Activated CD4-positive, alpha-beta T cell treated with anti-CD3 and anti-CD28 coated beads for 4 hours (primary cell): ENCODE measurements around the gene RBM6.

Source experiments
- DNase-seq, 2 donors: peaks; one replicate each; pipeline ENCODE4 v3.0.0-alpha.2; 2020

RBM6 gene

DNA sequence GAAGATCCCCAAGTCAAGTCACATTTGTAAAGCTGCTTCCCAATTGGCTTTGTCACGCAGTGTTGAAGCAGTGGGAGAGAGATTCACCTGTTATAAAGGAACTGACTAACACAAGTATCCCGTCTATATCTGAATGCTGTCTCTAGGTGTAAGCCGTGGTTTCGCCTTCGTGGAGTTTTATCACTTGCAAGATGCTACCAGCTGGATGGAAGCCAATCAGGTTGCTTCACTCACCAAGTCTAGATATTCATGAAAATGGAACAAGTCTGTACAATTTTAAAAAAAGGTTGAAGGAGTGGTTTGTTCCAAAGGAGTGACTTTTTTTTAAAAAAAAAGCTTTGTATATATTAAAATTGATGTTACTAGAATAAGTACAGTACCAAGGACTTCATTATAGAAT is 160.4 kb downstream of the RBM6 start:
- DNase-seq = no peak

DNA sequence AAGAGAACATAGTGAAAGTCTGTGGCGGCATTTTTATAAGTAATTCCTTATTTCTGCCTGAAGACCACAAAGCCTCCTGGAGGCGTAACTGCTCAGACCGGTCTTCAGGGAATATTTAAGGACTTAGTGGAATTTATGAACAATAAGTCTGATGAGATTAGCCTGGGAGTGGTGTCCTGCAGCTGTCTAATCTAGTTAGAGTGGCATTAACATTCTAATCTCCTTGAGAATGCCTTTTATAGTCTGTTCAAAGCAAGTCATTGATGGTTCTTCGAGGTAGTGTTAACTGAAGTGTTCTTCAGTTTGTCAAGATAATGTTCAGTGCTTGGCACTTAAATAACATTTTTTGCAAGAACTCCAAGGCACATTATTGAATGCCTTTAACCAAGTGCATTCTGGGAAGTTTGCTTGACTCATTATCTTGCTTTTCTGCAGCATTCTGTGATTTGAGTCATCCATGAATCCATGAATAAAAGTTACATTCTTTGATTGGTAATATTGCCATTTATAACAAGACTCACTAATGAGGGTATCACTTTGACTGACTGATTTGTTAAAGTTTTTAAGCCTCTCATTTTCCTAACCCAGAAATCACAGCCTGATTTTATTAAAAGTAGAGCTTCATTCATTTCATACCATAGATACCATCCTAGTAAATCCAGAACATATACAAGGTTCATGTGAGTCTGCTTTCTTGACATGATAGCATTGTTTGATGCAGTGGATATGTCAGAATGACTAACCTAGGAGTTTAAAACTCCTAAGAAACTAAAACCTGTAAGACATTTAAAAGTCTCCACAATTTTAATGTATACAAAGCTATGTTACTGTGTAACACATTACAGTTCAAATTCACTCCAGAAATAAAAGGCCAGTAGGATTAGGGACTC is 161.3 kb downstream of the RBM6 start:
- no peak for DNase-seq

DNA sequence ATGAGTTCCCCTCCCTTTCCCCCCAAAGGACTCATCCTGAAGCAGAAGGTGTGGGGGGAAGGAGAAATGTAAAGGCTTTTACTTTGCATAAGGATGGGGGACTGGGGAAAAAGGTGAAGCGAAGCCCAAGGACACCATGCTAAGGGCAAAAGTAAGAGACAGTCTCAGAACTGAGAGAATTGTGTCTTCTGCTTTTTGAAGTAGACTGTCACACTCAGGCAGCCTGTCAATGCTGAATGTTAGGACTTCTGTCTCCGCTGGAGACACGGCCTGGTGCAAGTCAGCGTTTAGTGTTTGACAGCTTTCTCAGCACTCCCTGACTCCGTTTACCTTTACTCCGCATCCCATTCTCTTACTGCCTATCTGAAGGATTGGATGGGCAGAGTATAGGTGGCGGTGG is 162.6 kb downstream of the RBM6 start:
- DNase-seq = no peak

DNA sequence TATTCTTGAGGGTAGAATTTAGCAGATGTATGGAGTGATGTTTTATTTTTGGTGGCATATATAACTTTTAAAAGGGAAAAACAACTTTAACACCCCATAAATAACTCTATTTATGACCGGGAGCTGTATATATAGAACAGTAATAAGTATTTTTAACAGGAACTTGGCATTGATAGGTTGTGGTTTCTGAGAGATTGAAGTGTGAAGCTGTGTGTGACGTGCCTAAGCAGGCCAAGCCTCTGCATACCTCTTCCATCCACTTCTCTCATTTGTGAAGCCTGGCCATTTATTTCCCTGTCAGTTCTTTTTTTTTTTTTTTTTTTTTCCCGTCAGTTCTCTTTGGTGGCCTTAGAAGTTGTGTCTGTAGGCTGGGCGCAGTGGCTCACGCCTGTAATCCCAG is 171.8 kb downstream of the RBM6 start:
- DNase-seq = no peak

DNA sequence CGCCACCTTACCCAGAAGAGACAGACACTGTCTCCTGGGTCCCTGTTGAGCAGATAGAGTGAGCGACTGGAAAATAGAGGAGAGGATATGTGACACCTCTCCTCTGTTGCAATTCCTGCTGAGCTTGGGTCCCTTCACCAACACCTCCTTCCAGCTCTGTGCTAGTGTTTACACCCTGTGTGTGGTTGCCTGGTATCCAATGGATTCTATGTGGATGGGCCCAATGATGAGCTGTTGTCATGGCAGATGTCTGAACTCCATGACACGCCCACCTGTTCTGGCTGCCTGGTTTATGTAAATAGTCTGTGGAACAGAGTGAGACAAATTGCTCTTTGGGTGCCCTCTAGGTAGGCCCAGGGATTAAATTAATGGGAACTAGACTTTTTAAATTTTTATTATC is 172.5 kb downstream of the RBM6 start:
- DNase-seq = no peak

DNA sequence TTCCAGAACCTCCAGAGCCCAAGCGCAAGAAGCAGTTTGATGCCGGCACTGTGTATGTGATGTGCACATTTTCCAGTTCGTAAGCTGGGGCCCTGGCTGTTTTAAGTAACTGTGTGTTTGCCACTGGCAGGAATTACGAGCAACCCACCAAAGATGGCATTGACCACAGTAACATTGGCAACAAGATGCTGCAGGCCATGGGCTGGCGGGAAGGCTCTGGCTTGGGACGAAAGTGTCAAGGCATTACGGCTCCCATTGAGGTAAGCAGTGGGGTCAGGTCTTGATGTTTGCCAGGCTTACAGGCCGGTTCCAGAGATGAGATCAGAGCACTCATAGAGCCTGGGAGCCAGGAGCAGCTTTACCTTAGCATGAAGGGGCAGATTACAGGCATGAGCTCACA is 177.2 kb downstream of the RBM6 start:
- DNase-seq = no peak

DNA sequence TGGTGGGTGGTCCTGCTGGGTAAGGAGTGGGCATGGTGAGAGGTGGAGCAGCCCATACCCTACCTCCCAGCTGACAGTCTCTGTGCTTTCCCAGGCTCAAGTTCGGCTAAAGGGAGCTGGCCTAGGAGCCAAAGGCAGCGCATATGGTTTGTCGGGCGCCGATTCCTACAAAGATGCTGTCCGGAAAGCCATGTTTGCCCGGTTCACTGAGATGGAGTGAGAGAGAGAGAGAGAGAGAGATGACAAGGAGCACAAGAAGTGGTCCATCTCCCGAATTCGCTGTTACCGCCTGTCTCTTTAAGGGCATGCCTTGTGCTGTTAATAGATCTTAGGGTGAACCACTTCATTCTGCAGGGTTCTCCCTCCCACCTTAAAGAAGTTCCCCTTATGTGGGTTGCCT is 178.3 kb downstream of the RBM6 start:
- no peak for DNase-seq

DNA sequence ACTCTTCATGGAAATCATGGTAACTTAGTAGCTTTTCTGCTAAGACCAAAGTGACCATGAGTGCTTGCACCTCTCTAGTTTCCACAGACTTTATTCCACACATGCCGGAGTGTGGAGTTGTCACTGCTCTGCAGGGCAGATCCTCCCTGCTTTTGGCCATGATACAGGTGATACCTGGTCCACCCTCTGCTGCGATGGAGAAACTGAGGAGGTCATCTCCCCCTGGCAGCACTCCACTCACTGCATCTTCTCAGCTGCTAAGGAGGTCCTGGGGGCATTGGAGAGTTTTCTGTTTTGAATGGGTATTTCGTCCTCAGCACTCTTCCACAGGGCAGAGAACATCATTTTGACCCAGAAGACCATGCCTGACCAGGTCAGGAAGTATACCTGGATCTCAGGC is 179.8 kb downstream of the RBM6 start:
- DNase-seq = no peak

DNA sequence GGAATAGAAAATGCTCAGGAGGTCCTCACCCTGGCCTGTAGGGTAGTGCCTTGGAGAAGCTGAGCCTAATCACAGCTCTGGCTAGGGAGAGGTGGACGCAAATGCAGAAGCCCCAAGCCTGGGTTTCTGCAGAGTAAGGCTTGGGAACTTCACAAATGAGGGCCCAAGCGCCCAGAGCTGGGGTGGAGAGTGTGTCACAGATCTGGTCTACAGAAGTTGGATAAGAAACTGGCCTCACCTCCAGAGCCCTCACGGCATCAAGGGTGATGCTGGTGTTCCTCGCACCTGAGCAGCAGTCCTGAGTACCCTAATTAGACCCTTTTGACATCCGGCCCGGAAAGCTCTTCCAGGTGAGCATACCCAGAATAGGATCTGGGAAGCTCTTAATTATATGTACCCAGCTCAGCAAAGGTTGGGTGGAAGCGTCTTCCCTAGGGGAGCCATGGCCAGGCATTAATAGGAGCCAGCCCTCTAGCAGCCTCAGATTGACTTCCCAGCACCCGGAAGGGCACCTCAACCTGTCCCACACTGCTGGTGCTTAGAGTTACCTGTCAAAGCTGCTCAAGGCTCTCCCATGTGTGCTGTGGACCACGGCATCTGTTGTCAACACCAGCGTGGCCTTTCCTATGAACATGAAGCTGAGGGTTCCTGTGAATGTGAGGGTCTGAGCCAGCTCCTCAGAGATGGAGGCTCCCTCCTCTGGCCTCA is 180.6 kb downstream of the RBM6 start:
- no peak for DNase-seq

DNA sequence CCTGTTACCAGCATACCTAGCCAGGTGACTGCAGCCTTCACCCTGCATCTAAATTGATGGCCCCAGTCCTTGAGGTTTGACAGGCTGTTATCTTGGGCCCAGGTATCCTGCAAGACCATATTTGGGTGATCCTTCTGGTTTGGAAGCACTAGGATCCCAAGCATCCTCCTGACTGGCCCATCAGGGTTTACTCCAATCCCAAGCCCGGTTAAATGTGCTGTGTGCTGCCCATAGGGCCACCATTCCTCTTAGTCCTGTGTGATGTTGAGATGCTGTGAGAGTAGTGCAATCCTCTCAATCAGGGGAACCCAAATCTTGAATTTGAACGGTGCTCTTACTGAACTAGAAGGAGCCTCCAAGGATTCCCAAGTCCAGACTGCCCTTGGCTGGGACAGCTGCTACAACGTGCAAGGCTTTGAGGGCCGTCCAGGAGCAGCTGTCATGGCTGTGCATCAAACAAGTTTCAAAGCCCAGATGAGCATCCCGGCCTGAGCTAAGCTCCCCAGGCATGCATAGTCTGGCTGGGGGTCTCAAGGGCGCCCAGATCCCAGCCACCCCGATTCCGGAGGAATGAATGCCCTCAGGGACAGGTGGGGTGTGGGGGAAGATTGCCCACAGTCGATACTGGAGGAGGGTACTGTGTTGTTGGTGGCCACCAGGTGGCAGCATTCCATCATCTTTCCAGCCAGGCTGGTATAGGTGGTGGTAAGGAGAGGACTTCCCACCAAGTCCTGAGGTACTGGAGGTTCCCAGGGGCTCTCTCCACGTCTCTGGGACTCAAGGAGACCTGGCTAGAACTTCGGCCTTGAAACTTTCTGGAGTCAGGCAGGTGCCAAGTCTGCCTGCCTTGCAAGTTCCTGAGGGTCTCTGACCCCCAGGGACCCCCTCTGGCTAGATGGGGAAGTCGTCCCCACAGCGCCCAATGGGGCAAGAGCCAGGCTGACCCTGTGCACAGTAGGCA is 181.4 kb downstream of the RBM6 start:
- DNase-seq = peak; percentile 62 to 66

DNA sequence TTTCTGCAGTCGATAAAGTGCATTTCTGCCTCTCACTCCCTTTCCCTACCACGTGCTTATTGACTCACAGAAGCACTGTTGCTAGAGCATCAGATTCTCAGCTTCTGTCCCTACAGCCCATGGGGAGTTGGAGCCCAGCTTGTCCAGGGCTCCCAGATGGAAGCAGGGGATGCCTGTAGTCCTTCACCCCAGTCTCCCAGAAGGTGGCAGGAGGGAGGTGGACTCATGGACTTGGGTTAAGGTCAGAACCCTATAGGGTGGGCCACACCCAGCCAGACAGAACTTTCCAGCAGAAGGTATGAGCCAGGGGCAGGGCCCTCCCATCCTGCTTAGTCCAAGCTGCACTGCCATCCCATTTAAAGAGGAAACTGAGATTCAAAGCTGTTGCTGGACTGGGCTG is 182.1 kb downstream of the RBM6 start:
- no peak for DNase-seq

DNA sequence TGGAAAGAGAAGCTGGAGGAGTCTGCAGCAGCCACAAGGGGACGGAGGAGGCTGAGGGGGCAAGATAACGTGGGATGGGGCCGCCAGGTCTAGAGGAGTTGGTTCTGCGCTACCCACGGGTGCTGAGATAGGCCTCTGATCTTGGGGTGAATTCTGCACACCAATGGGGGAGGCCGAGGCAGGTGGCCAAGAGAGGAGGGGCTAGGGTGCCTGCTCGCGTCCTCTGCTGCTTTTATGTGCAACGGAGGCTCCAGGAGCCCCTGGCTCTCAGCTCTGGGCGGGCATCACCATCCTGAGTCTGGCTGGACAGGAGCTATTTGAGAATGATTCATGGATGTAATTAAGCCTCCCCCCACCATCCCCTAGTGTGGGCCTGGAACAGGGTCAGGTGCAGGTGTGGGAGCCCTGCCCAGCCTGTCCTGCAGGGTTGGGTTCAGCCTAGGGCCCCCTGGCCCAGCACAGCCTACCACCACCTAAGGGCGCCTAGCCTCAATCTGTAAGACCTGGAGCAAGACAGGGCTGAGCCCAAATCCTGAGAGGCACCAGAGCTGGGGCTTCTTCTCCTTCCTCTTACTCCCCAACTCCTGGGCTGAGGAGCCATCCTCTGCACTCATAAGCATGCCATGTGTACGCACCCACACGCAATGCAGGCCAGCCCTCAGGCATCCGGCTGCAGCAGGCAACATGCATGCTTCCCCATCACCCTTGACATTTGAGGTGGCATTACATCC is 182.9 kb downstream of the RBM6 start:
- no peak for DNase-seq

DNA sequence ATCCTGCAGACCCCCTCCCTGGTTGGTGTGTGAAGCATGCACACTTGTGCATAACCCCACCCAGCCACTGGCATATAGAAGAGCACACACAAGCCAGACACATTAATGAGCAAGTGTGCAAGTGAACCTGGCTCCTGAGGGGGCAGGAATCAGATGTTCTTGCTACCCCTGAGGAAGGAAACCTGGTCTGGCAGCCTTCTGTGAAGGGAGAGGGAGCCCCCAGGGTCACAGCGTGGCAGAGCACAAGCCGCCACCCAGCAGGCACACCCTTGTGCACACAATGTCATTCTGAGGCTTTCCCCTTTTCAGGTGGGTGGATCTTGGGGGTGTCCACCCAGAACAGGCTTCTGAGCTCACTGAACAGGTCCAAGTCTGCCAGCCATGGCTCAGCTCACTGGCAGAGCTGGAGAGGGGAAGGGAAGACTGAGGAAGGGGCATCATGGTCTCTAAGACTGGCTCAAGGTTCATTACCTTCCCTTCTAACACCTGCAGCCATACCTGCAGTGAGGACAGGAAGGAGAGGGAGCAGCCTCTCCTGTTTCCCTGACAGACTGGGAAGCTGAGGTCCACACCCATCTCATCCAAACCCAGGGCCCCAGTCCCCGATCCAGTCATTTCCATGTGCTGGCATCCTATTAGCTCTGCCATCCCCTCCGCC is 183.6 kb downstream of the RBM6 start:
- no peak for DNase-seq

DNA sequence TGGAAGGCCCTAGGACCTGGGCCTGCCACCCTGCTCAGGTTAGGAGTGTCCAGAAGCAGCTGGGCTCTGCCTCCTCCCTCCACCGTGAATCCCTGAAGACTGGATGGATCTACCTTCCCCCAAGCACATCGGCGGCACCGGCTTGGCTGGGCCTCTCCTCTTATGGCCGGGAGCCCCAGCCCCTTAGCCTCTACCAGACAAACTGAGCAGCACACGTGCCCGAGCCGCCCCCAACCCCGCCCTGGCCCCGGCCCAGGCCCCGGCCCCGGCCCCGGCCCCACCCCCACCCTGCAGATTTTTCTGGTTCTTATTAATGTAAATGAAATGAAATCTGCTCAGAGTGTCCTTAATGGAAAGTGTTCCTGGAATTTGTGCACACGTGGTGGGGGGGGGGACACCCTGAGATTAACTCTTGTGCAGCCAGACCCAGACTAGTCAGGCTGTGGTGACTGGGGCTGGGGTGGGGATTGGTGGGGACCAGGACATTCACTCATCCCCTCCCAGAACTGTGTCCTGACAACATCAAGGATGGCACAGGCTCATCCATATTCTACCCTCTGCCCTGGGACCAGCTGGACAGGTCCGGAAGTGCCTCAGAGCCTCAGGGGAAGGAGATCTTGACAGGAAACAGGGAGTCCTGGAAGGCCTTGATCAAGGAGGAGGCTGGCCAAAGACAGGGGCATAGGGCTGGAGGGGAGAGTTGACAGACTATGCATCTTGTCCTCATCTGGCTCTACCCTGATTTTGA is 184.3 kb downstream of the RBM6 start:
- DNase-seq = no peak

DNA sequence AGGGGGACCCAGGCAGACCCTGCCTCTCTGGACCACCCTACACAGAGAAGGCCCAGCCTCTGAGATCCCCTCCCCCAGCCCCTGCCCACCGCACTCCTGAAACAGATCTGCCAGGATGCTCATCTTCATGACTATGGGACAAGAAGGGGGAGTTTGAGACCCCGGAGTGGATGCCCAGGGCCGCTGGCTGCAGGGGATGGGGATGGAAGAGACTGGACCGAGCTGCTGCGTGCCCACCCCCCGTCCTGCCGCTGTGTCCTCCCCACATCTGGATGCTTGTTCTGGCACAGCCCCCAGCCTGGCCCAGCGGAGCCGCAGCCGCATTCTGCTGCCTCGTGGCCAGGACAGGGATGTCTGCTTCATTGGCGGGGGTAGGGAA is 184.8 kb downstream of the RBM6 start:
- no peak for DNase-seq

DNA sequence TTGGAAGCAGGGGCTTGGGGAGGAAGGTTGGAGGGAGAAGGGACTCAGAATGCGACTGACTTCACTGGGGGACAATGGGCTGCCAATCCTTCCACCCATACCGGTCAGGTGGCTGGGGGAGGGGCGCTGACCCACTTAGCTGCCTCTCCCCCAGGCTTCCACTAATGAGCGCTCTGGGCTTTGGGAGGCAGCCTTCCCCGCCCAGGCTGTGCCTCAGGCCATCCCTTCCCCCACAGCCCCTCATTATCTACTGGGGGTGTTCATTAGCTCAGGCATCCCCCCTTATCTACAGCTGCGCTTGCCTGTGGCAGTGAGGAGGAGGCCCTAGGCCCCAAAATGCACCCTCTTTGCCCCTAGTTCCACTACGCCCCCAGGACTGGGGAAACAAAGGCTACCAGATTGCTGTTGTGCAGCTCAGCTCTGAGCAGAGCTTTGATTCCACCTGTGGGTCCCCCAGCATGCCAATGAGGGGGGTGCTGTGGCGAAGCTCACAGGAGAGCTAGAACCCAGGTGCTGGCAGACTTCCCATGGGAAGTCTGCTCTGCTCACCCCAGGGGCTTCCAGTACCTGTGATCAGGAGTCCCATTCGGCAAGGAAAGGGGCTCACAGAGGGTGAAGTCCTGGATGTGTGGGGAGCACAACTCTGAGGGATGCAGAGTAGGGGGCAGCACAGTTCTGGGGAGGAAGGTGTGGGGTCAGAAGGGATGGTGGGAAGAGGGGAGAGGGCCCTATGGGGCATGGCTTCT is 185.8 kb downstream of the RBM6 start:
- no peak for DNase-seq

DNA sequence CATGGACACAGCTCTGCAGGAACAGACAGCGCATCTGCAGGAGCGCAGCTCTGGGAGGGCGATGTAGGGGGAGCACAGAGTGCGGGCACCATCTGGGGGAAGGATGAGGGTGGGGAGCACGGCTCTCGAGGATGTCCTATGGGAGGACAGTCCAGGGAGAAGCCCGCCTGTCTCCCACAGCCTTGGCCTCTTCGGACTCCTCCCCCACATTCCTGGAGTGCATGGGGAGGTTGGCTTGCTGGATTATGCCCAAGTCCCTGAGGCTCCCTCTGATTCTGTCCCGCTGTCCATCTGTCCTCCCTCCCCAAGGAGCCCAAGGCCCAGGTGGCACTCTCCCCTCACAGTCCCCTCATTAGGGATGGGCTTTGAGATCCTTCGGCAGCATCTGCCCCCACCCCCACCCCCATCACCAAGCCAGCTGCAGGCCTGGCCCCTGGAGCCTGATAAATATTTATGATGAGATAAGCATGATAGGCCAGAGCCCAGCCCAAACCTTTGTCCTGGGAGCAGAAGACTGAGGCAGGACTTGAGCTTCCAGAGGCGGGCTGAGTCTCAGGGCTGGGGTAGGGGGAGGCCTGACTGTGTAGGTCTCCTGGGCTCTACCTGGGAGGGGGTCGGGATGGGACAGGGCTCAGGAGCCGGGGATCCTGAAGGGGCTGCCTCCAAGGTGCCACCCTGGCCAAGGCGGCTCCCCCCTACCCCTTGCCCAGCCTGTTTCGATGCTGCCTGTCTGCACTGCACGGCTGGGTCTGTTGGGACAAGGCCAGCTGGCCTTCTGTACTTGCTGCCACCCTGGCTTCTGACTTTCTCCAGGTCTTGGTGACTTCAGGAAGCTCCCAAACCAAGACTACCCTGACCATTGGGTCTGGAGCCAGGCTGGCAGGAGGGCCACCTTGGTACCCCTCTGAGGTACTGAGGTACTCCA is 186.6 kb downstream of the RBM6 start:
- no peak for DNase-seq
